Type B pancreatic cell (in vitro differentiated cells): ENCODE measurements around the gene PIP4K2A. TPM values are rescaled to one million over a fixed set of nuclear protein-coding genes. Genes with fewer than 3 reads are reported as not detected.

Source experiments
- DNase-seq: peaks from one replicate; pipeline ENCODE4 v3.0.0; 2021; ENCODE audit warnings: mixed read lengths; ENCODE audit not compliant: unreplicated experiment; ENCODE audit errors: extremely low spot score
- H3K27ac Mint-ChIP-seq: 2 replicates; pipeline ENCODE4 v1.8.0; 2021; ENCODE audit warnings: mild to moderate bottlenecking, mixed read lengths
- H3K27me3 Mint-ChIP-seq: 2 replicates; pipeline ENCODE4 v1.8.0; 2021; ENCODE audit warnings: mixed read lengths
- H3K36me3 Mint-ChIP-seq: 2 replicates; pipeline ENCODE4 v1.8.0; 2021; ENCODE audit warnings: mixed read lengths
- H3K4me1 Mint-ChIP-seq: one replicate; pipeline ENCODE4 v1.8.0; 2021; ENCODE audit warnings: mixed read lengths; ENCODE audit not compliant: unreplicated experiment
- H3K4me3 Mint-ChIP-seq: 2 replicates; pipeline ENCODE4 v1.8.0; 2021; ENCODE audit warnings: mild to moderate bottlenecking, mixed read lengths
- H3K9me3 Mint-ChIP-seq: 2 replicates; pipeline ENCODE4 v1.8.0; 2021; ENCODE audit warnings: mixed read lengths
- total RNA-seq: library from RNA; stranded (reverse); gene quantifications from 2 replicates; pipeline ENCODE4 v1.2.1, GENCODE V29; 2021; ENCODE audit warnings: low replicate concordance
- TF ChIP-seq, protein P1 (sequence below): fragments of 200-600 bp; sonication (generic); conservative IDR thresholded peaks from 2 replicates; pipeline ENCODE4 v1.5.0; 2021; ENCODE audit warnings: antibody characterized with exemption, mild to moderate bottlenecking

The PIP4K2A gene
- total RNA-seq, 1 donor from 2014 or later, result 15.7 TPM

DNA sequence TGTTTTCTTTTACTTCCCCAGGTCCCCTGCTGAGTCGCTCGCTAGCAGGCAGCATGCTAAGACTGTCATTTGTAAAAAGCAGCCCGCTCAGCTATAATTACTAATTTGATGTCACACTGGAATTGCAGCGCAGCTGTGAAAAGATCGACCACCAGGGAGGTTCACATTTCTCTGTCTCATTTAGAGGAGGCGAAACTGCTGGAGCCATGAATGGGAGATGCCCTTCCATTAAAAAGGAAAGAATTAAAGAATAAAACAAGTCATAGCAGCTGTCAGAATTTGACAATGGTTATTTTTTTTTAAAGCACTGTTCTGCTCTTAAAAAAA lies 153.5 kb downstream of the PIP4K2A start:
- no peak for DNase-seq
- Mint-ChIP-seq H3K9me3 (no peaks in the 10 kb centered on the region), H3K4me1 (peaks cover 25% of the 10 kb centered on the region), H3K36me3 (peaks cover 19% of the 10 kb centered on the region), H3K27me3 (peaks cover 8% of the 10 kb centered on the region), H3K27ac (no peak overlapping the region), H3K4me3 (peak overlapping the region; percentile 52)
- TF ChIP-seq, protein P1, sequence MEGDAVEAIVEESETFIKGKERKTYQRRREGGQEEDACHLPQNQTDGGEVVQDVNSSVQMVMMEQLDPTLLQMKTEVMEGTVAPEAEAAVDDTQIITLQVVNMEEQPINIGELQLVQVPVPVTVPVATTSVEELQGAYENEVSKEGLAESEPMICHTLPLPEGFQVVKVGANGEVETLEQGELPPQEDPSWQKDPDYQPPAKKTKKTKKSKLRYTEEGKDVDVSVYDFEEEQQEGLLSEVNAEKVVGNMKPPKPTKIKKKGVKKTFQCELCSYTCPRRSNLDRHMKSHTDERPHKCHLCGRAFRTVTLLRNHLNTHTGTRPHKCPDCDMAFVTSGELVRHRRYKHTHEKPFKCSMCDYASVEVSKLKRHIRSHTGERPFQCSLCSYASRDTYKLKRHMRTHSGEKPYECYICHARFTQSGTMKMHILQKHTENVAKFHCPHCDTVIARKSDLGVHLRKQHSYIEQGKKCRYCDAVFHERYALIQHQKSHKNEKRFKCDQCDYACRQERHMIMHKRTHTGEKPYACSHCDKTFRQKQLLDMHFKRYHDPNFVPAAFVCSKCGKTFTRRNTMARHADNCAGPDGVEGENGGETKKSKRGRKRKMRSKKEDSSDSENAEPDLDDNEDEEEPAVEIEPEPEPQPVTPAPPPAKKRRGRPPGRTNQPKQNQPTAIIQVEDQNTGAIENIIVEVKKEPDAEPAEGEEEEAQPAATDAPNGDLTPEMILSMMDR, result peak; percentile 30

- Mint-ChIP-seq H3K4me1 (peaks cover 25% of the 10 kb centered on the region), H3K27ac (no peak overlapping the region), H3K9me3 (no peaks in the 10 kb centered on the region), H3K27me3 (peaks cover 8% of the 10 kb centered on the region), H3K36me3 (peaks cover 16% of the 10 kb centered on the region), H3K4me3 (peak overlapping the region; percentile 52)
- TF ChIP-seq, protein P1, result no peak
- DNase-seq, result no peak
These were observed 154.1 kb downstream of the PIP4K2A start for GRCh38 chr10:22560096-22560912.

GRCh38 chr10:22557321-22557720 lies 157.1 kb downstream of the PIP4K2A start:
- no peak overlapping the region for H3K4me3 Mint-ChIP-seq
- DNase-seq, result no peak
- TF ChIP-seq, protein P1, result no peak

DNA sequence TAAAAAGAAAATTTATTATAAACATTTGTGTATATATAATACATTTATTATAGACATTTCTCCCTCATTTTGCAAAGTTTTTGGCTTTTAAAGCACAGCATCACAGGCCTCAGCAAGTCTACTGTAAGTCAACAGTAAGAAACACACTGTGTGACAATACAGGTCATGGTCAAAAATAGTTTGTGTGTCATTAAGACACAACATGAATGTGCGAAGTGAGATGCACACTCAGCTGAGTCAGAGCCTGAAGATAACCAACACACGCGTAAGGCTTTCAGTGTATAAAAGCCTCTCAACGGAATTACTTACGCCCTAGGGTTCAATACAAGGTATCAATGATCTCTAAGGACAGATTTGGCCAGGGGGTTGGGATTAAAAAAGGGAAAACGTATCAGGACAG lies 157.6 kb downstream of the PIP4K2A start:
- no peaks in the 10 kb centered on the region for H3K36me3 Mint-ChIP-seq
- no peak overlapping the region for H3K4me3 Mint-ChIP-seq
- peaks cover 4% of the 10 kb centered on the region for H3K27me3 Mint-ChIP-seq
- TF ChIP-seq, protein P1, result no peak
- no peak overlapping the region for H3K27ac Mint-ChIP-seq
- no peak for DNase-seq
- H3K9me3 Mint-ChIP-seq, result no peaks in the 10 kb centered on the region
- H3K4me1 Mint-ChIP-seq, result peaks cover 45% of the 10 kb centered on the region

More at GRCh38 chr10:22557321-22557720, 157.1 kb downstream of the PIP4K2A start:
- peaks cover 4% of the 10 kb centered on the region for H3K27me3 Mint-ChIP-seq
- no peaks in the 10 kb centered on the region for H3K9me3 Mint-ChIP-seq
- H3K36me3 Mint-ChIP-seq, result no peaks in the 10 kb centered on the region
- peaks cover 45% of the 10 kb centered on the region for H3K4me1 Mint-ChIP-seq
- H3K27ac Mint-ChIP-seq, result no peak overlapping the region

DNA sequence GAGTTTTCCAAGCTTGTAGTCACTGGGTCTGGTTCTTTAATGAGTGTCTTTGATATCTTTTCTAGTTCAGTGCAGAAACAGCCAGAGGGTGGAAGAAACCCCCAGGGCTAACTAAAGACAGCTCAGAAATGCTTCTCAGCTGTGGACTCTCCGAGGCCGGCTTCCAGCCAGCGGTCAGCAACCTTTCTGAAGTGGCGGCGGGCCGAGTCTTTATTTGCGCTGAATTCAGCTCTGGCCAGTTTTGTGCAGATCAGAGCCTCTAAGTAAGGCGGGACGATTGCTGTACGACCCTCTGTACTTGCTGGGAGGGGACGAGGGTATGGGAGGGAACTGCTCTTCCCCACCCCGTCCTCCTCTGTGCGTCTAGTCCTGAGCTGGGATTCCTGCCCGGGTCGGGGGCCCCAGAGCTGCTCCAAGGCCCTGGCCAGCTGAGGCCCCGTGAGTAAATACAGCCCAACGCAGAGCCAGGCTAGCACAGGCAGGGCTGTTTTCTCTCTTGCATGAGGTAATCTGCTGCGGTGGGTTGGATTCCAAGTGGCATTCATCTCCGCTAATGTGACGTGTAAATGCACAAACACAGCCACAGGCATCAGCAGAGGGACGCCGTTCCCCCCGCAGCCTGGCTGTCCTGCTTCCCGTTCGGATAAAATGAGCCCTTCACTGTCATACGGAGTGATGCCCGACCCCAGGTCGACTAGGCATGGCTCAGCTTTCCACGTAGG lies 159.8 kb downstream of the PIP4K2A start:
- H3K36me3 Mint-ChIP-seq, result peaks cover 4% of the 10 kb centered on the region
- TF ChIP-seq, protein P1, result no peak
- peak overlapping the region; percentile 83 for H3K4me3 Mint-ChIP-seq

More for the DNA sequence above, 159.8 kb downstream of the PIP4K2A start:
- no peaks in the 10 kb centered on the region for H3K9me3 Mint-ChIP-seq
- peaks cover under 1% of the 10 kb centered on the region for H3K27me3 Mint-ChIP-seq
- peak; percentile 80 for DNase-seq
- H3K4me1 Mint-ChIP-seq, result peaks cover 34% of the 10 kb centered on the region
- H3K27ac Mint-ChIP-seq, result peak overlapping the region; percentile 75
